ENCODE data around the gene REPS2. TPM values are rescaled to one million over a fixed set of nuclear protein-coding genes. Genes with fewer than 3 reads are reported as not detected.
"Not testable (repeated sequence)": the region's sequence is repeated elsewhere in the genome, so short reads cannot be mapped to it uniquely, and the experiment has no call there.

The REPS2 gene
- total RNA-seq, 1 experiment from 2014 or later, result 1.1 TPM

- DNase-seq (ENCODE audit: low spot score), result no peak
These were observed 16.8 kb downstream of the REPS2 start for GRCh38 chrX:16963216-16963615.

GRCh38 chrX:16964976-16965375 lies 18.5 kb downstream of the REPS2 start:
- DNase-seq (ENCODE audit: low spot score), result not testable (repeated sequence)

DNA sequence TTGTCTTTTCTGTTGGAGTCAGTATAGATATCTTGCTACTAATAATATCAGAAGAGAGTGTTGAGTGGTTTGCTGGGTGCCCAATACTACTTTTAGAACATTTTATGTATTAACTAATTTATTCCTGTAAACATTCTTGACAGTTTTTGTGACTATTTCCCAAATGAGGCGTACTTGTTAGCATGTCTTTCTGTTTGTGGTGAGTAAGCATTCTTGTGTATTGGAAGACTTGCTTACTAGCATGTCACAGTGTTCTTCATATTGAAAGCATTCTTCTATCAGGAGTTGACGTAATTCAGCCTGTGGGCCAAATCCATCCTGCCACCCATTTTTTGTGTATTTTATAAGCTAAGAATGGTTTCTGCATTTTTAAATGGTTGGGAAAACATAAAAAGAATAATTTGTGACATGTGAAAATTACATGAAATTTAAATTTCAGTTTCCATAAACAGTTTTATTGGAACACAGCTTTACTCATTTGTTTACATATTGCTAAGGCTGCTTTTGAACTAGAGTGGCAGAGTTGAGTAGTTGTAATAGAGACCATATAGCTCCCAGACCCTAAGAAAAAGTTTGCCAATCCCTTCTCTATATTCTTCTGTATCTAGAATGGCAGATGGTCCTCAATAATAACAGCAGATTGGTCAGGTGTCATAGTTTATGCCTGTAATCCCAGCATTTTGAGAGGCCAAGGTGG lies 20.4 kb downstream of the REPS2 start:
- no peak for DNase-seq (ENCODE audit: low spot score)

DNA sequence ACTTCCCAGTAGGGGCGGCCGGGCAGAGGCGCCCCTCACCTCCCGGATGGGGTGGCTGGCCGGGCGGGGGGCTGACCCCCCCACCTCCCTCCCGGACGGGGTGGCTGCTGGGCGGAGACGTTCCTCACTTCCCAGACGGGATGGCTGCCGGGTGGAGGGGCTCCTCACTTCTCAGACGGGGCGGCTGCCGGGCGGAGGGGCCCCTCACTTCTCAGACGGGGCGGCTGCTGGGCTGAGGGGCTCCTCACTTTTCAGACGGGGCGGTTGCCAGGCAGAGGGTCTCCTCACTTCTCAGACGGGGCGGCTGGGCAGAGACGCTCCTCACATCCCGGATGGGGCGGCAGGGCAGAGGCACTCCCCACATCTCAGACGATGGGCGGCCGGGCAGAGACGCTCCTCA lies 22.3 kb downstream of the REPS2 start:
- not testable (repeated sequence) for DNase-seq (ENCODE audit: low spot score)

DNA sequence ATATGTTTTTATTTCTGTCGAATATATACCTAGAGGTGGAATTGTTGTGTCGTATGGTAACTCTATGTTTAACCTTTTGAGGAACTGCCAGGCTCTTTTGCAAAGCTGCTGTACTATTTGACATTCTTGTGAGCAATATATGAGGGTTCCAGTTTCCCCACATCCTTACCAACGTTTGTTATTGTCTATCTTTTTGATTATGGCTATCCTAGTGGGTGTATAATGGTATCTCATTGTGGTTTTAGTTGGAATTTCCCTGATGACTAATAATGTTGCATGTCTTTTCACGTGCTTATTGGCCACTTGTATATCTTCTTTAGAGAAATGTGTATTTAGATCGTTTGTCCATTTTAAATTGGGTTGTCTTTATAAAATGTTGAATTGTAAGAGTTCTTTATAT lies 24.5 kb downstream of the REPS2 start:
- peak; percentile 2 for DNase-seq (ENCODE audit: low spot score)

DNA sequence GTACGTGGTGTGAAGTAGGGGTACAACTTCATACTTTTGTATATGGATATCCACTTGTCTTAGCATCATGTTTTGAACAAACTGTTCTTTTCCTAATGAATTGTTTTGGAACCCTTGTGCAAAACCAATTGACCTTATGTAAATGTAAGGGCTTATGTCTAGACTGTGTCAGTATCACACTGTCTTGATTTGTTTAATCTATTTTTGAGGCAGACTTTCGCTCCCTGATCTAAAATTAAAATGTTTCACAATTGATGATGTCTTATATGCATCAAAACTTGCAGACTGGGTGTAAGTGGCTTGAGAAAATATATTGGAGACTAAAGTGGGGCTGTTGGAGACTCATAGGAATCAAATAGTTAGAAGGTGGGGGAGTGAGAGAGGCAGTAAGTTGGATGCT lies 25.2 kb downstream of the REPS2 start:
- DNase-seq (ENCODE audit: low spot score), result no peak

DNA sequence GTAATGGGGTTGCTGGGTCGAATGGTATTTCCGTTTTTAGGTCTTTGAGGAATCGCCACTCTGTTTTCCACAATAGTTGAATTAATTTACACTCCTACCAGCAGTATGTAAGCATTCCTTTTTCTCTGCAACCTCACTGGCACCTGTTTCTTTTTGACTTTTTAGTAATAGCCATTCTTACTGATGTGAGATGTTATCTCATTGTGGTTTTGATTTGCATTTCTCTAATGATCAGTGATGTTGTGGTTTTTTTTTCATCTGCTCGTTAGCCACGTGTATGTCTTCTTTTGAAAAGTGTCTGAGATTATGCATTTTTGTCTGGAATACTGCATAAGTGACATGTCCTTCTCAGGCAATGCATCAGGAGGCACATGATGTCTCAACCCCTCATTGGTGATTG lies 28.8 kb downstream of the REPS2 start:
- no peak for DNase-seq (ENCODE audit: low spot score)

DNA sequence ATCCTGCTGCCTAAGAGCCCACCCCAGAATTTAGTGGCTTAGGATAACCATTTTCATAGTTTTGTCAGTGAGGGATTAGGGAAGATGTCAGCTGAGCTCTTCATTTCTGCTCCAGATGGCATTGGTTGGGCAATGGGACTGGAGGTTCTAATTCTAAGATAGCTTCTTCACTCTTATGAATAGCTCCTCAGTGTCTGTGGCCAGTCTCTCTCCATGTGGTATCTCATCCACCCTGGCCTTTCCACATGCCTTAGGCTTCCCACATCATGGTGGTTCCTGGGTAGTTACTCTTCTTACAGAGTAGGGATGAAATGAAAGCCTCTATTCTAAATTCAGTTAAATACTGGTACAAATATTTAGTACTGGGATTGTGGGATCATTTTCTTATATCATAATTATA lies 31.3 kb downstream of the REPS2 start:
- DNase-seq (ENCODE audit: low spot score), result no peak

GRCh38 chrX:16978193-16978984 lies 31.9 kb downstream of the REPS2 start:
- no peak for DNase-seq (ENCODE audit: low spot score)

- no peak for DNase-seq (ENCODE audit: low spot score)
These were observed 32.8 kb downstream of the REPS2 start for GRCh38 chrX:16979226-16979625.

GRCh38 chrX:16981209-16981608 lies 34.8 kb downstream of the REPS2 start:
- DNase-seq (ENCODE audit: low spot score), result no peak

- DNase-seq (ENCODE audit: low spot score), result no peak
These were observed 35.5 kb downstream of the REPS2 start for GRCh38 chrX:16981980-16982379.

DNA sequence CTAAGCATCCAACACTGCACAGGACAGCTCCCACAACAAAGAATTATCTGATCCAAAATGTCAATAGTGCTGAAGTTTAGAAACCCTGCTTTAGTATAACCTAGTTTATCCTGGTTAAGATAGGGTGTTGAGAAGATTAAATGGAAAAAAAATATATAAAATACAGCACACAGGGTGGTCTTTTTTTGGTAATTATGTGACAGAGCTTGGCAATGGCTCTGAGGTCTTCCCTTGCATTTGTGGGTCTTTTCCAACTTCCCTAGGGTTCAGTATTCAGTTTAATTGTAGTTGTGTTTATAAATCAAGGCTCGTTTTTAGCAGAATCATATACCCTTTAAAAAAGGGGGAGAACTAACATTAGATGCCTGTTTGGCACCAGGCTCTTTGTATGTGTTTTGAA lies 36.6 kb downstream of the REPS2 start:
- DNase-seq (ENCODE audit: low spot score), result no peak

DNA sequence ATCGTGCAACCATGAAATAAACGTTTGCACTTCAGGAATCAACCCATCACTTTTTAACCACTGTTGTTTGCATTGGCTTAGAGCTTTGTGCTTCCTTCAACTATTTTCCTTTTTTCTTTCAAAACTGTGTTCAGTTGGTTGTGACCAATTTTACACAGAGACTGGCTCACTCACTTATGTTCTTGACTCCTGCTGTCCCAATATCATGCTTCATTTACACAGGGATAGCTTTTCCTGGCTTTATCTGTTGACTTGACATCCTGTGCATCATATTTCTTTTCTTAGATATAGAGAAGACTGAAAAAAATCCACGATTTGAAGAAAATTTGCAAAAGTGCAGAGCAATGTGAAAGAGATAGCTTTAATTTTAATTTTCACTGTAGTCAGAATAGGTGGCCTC lies 38.8 kb downstream of the REPS2 start:
- DNase-seq (ENCODE audit: low spot score), result no peak

DNA sequence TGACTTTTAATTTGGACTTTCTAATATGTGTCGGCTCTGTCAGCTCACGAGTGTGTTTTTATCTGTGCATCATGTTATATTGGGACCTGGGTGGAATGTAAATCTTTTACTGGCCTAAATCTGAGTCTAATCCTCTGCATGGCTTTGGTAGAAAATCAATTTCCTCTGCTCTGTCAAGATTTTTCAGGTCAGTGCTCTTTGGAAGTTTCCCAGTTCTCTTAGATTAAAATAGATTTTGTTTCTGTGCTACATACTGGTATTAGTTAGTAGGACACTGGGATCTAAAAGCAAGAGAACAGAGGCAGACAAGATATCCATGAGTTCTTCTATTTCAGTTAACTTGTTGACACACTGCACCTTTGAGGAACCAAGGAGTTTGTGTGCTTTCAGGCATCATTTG lies 39.7 kb downstream of the REPS2 start:
- no peak for DNase-seq (ENCODE audit: low spot score)

- DNase-seq (ENCODE audit: low spot score), result no peak
These were observed 43.3 kb downstream of the REPS2 start for GRCh38 chrX:16989750-16990149.

- DNase-seq (ENCODE audit: low spot score), result no peak
These were observed 44.4 kb downstream of the REPS2 start for GRCh38 chrX:16990839-16991238.

GRCh38 chrX:16992445-16992844 lies 46.0 kb downstream of the REPS2 start:
- DNase-seq (ENCODE audit: low spot score), result no peak

DNA sequence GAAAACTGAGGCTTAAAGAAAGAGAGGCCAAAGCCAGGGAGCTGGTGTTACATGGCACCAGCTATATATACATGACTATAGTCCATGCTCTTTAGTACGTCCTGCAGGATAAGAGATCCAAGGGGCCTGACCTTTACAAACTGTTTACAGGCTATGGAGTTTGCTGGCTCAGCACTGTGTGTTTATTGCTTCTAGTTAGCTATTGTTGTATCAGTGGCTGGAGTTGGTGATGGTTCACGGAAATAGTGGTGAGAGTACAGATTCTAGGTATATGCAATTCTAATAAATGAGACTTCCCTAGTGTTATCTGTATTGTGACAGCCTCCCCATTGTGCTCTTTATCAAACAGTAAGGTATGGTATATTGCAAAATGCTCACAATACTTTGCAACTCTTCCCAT lies 46.5 kb downstream of the REPS2 start:
- DNase-seq (ENCODE audit: low spot score), result no peak

DNA sequence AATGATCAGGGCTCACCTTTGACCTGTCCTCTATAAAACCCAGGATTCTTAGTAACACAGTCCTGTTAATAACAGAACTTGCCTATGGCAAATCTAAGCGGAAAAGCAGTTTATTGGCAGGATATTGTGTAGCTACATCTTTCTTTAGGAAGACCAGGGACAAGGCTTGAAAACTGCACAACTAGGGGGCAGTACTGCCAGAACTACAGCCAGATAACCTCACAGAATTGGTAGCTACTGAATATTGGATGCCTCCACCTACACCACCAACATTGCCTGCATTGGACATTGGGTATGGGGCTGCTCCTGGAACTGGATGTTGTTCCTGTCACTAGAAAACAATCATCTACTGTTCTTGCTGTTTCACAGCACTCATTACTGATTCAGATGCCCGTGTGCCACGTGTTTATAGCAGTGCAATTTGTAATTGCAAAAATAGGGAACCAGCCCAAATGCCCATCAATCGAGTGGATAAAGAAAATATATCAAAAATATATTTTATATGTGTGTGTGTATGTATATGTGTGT lies 47.4 kb downstream of the REPS2 start:
- DNase-seq (ENCODE audit: low spot score), result no peak

- DNase-seq (ENCODE audit: low spot score), result no peak
These were observed 48.3 kb downstream of the REPS2 start for GRCh38 chrX:16994736-16995135.

GRCh38 chrX:16997313-16997712 lies 50.9 kb downstream of the REPS2 start:
- no peak for DNase-seq (ENCODE audit: low spot score)

- no peak for DNase-seq (ENCODE audit: low spot score)
These were observed 52.8 kb downstream of the REPS2 start for GRCh38 chrX:16999275-16999674.

Data from H4 (cell line).